Bone marrow (tissue), 2 donors: ENCODE results near the gene LCN12.

Source experiments
- DNase-seq, 2 donors: peaks; one replicate each; lab custom pipeline; 2025; lab: John Stamatoyannopoulos, UW

Gene LCN12

GRCh38 chr9:136958898-136959850 lies 7.1 kb downstream of the LCN12 start:
- no peak for DNase-seq

- no peak for DNase-seq
Measured at GRCh38 chr9:136960212-136960937, 8.3 kb downstream of the LCN12 start.

DNA sequence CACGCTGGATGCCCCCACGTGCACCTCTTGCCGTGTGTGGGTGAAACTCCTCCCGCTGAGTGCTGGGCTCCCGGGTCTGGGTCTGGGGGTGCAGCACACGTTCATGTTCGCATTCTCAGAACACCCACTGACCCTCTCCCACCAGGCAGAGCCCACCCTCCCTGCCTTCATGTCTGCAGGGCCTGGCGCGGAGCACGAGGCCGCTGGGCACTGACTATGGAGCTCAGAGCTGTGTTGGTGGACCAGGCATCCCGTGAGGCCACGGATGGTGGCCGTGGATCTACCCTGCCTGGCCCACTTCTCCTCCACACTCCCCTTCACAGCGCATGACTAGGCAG lies 8.8 kb downstream of the LCN12 start:
- DNase-seq = no peak

- no peak for DNase-seq
Measured at GRCh38 chr9:136961279-136962065, 9.4 kb downstream of the LCN12 start.

DNA sequence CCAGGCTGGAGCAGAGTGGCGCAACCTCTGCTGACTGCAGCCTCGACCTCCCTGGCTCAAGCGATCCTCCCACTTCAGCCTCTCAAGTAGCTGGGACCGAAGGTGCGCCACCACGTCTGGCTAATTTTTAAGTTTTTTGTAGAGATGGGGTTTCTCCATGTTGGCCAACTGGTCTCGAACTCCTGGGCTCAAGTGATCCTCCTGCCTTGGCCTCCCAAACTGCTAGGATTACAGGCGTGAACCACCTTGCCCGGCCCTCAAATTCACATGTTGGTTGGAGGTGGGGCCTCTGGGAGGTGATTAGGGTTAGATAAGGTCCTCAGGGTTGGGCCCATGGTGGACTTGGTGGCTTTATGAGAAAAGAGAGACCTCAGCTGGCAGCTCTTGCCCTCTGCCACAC lies 10.1 kb downstream of the LCN12 start:
- DNase-seq = no peak

DNA sequence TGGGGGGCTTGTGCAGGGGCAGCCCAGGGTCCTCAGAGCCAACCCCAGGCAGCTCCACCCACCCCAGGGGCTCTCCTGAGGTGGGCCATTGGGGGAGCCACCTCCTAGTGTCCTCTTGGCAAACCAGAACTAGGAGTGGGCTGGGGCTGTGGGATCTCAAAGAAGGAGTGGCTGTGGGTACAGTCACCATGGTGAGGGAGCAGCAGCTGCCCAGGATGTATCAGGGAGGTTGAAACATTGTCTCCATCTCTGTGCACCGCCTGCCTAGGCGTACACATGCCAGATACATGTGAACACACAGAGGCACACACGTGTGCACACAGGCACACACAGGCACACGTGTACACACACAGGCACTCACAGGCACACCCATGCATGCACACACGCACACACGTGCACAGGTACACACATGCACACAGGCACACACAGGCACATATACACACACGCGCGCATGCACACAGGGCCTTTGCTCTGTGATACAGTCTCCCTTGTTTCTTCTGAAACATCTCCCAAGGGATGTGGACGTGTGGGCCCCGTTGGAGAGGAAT lies 10.7 kb downstream of the LCN12 start:
- no peak for DNase-seq

DNA sequence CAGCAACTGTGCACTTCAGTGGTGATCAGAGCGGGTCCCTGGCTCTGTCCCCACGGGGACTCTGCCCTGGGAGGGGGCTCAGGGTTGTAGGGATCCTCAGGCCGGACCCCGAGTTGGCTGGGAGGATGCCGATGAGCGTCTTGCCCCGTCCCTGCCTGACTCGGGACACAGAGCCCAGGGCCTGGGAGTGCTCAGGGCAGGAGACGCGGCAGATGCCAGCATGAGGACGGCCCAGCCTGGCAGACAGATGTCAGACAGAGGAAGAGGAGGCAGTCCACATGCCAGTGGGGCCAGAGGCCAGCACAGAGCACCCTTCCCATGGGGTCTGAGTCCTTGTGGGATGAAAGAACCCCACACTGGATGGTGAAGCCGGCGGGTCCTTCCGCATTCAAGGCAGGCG lies 11.3 kb downstream of the LCN12 start:
- DNase-seq = no peak

- DNase-seq = no peak
Measured at GRCh38 chr9:136963751-136964150, 11.7 kb downstream of the LCN12 start.

DNA sequence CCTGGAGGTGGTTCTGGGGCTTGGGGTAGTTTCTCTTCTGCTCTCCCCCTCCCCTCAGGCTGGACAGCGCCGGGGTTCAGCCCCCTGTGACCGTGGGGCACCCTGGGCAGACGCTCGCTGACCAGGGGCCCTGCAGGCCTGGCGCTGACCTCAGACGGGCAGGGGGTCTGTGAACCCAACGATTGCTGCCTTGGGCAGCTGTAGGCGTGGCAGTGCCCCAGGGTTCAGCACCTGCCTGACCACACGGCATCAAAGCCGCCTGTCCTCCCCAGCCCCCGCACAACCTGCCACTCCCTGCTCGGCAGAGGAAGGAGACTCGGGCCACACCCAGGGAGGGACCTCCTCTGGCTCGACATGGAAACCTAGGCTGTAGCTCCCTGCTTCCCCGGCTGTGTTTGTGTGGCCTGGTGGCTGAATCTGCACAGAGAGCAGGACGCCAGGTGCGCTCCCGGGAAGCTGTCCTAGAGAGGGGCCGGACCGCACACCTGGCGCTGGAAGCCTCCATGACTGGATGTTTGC lies 12.2 kb downstream of the LCN12 start:
- no peak for DNase-seq

DNA sequence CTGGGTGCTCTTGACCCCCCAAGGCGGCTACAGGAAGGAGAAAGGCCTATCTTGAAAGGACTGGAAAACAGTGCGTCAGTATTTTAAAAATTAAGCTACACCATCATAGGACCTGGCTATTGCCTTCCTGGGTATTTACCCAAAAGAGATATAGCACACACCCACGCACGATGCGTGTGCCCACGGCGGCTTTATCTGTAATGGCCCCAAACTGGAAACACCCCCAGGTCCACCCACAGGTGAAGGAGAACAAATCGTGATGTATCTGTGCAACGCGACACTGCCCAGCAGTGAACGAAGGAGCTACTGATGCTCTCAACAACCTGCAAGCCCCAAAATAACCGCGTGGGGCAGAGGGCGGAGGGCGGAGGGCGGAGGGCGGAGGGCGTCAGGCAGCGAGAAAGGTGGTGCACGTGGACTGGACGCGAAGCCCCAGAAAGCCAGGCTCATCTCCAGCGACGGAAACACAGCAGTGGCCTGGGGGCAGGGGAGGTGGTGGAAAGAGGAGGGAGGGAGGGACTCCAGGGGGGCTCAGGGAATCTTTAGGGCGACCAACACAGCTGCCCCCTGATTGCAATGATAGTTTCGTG lies 12.9 kb downstream of the LCN12 start:
- no peak for DNase-seq

GRCh38 chr9:136965771-136966484 lies 13.9 kb downstream of the LCN12 start:
- DNase-seq = no peak

DNA sequence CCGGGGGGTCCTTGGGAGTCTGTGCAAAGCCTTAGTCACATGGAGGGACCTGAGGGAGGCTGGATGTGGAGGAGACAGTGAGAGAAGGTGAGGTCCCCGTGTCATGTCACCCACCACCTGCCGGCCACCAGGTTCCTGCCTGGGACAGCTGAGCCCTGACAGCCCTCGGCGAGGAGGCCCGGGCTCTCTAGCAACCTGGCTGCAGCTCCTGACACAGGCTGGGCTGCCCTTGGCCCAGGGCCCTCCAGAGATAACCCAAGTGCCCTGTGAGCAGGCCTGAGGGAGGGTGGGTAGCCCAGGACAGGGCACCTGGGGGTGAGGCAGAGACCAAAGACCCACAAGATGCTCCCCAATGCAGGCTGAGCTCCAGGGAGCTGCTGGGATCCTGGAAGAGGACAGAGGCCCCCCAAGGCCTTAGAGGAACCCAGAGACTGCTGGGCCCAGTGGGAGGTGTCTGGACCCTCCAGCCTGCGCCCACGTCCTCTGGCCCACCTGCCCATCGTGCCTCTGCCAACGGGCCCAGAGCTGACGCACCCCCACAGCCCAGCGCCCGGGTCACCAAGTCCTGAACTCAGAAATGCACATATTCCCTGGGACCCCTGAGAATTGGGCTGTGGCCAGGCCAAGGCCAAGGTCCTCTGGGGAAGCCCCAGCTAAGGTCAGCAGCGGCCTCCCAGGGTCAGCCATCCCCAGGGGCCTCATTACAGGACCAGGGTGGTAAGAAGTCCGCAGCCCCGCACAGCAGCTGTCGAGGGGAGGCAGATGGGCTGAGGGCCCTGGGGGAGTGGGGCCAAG lies 16.5 kb downstream of the LCN12 start:
- DNase-seq = no peak

GRCh38 chr9:136969150-136969549 lies 17.1 kb downstream of the LCN12 start:
- DNase-seq = no peak

- DNase-seq = no peak
Measured at GRCh38 chr9:136969774-136970173, 17.7 kb downstream of the LCN12 start.

GRCh38 chr9:136970361-136970760 lies 18.3 kb downstream of the LCN12 start:
- no peak for DNase-seq

GRCh38 chr9:136971746-136972145 lies 19.7 kb downstream of the LCN12 start:
- DNase-seq = no peak

DNA sequence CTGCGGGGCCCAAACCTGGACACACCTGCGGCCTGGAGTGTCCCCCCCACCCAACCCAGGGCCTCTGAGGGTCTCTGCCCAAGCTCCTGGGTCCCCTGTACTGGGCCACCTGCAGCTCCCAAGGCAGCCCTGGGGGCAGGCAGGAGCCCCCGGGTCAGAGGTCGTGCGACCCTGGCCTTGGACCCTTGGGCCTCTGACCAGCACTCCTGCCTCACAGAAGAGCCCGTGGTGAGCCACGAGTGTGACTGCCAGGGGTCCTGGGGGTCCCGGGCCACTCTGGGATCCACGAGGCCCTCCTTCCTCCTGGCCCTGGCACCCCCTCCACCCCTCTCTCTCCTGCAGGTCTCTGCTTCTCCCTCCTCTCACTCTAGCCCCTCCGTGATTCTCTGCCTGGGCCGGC lies 20.3 kb downstream of the LCN12 start:
- no peak for DNase-seq

DNA sequence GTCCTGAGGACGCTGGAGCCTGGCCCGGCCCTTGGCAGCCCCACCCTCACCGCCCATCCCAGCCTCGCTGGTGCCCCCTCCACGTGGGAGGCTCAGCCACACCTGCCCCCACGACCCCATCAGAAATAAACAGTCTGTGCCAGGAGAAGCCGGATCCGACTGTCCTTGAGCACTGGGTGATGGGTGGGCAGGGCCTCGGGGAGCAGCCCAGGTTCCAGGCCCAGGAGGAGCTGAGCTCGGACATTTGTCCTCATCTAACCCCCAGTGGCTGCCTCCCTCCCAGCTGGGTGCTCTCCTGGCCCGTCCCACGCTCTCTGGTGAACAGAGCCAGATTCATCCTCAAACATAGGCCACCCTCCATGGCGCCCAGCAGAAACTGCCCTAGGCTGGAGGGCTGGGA lies 20.7 kb downstream of the LCN12 start:
- no peak for DNase-seq

- DNase-seq = no peak
Measured at GRCh38 chr9:136973618-136974617, 21.8 kb downstream of the LCN12 start.
